ENCODE results near the gene TARM1. TPM values are rescaled to one million over a fixed set of nuclear protein-coding genes. Genes with fewer than 3 reads are reported as not detected.

The TARM1 gene
- total RNA-seq, 1 donor from 2014 or later = not detected

- Mint-ChIP-seq H3K4me1 (peaks cover 25% of the 10 kb centered on the region), H3K27me3 (ENCODE audit: low read depth) (peaks cover 2% of the 10 kb centered on the region), H3K9me3 (no peaks in the 10 kb centered on the region), H3K36me3 (peaks cover 4% of the 10 kb centered on the region), H3K4me3 (peak overlapping the region; percentile 91), H3K27ac (peak overlapping the region; percentile 98)
- TF ChIP-seq CTCF (IDR thresholded peaks at IDR 0.05; ENCODE audit: unreplicated experiment) = no peak
- DNase-seq (ENCODE audit: low spot score in 2 of 2, unreplicated experiment in 2 of 2) = no peak
Observed at GRCh38 chr19:54114340-54115108, 33.4 kb upstream of the TARM1 start.

GRCh38 chr19:54109651-54110050 lies 28.5 kb upstream of the TARM1 start:
- Mint-ChIP-seq H3K27me3 (ENCODE audit: low read depth) (no peaks in the 10 kb centered on the region), H3K4me1 (peaks cover 7% of the 10 kb centered on the region), H3K4me3 (no peak overlapping the region)

GRCh38 chr19:54108496-54108895 lies 27.3 kb upstream of the TARM1 start:
- TF ChIP-seq CTCF (IDR thresholded peaks at IDR 0.05; ENCODE audit: unreplicated experiment) = no peak
- H3K27me3 Mint-ChIP-seq (ENCODE audit: low read depth) = no peaks in the 10 kb centered on the region
- no peaks in the 10 kb centered on the region for H3K9me3 Mint-ChIP-seq
- H3K4me1 Mint-ChIP-seq = peaks cover under 1% of the 10 kb centered on the region
- H3K27ac Mint-ChIP-seq = no peak overlapping the region
- H3K4me3 Mint-ChIP-seq = no peak overlapping the region
- DNase-seq (ENCODE audit: low spot score in 2 of 2, unreplicated experiment in 2 of 2) = no peak
- peaks cover 18% of the 10 kb centered on the region for H3K36me3 Mint-ChIP-seq

More at GRCh38 chr19:54109651-54110050, 28.5 kb upstream of the TARM1 start:
- no peaks in the 10 kb centered on the region for H3K9me3 Mint-ChIP-seq
- peaks cover 18% of the 10 kb centered on the region for H3K36me3 Mint-ChIP-seq
- no peak for DNase-seq (ENCODE audit: low spot score in 2 of 2, unreplicated experiment in 2 of 2)
- no peak for TF ChIP-seq CTCF (IDR thresholded peaks at IDR 0.05; ENCODE audit: unreplicated experiment)
- no peak overlapping the region for H3K27ac Mint-ChIP-seq

- no peaks in the 10 kb centered on the region for H3K27me3 Mint-ChIP-seq (ENCODE audit: low read depth)
- peaks cover 4% of the 10 kb centered on the region for H3K4me1 Mint-ChIP-seq
- H3K9me3 Mint-ChIP-seq = no peaks in the 10 kb centered on the region
- H3K36me3 Mint-ChIP-seq = peaks cover 18% of the 10 kb centered on the region
- no peak overlapping the region for H3K27ac Mint-ChIP-seq
- no peak for DNase-seq (ENCODE audit: low spot score in 2 of 2, unreplicated experiment in 2 of 2)
- TF ChIP-seq CTCF (IDR thresholded peaks at IDR 0.05; ENCODE audit: unreplicated experiment) = no peak
- no peak overlapping the region for H3K4me3 Mint-ChIP-seq
Observed at GRCh38 chr19:54107876-54108490, 26.8 kb upstream of the TARM1 start.

- H3K9me3 Mint-ChIP-seq = no peaks in the 10 kb centered on the region
- no peak overlapping the region for H3K27ac Mint-ChIP-seq
- no peak for DNase-seq (ENCODE audit: low spot score in 2 of 2, unreplicated experiment in 2 of 2)
- peaks cover 19% of the 10 kb centered on the region for H3K36me3 Mint-ChIP-seq
- no peaks in the 10 kb centered on the region for H3K27me3 Mint-ChIP-seq (ENCODE audit: low read depth)
- H3K4me3 Mint-ChIP-seq = no peak overlapping the region
- TF ChIP-seq CTCF (IDR thresholded peaks at IDR 0.05; ENCODE audit: unreplicated experiment) = no peak
- H3K4me1 Mint-ChIP-seq = peaks cover 9% of the 10 kb centered on the region
Observed at GRCh38 chr19:54106716-54107115, 25.6 kb upstream of the TARM1 start.

Data from mesothelial cell of epicardium (in vitro differentiated cells).